ENCODE results near the gene GALNT14. TPM values are rescaled to one million over a fixed set of nuclear protein-coding genes. Genes with fewer than 3 reads are reported as not detected.

The GALNT14 gene
- total RNA-seq, 2 donors from 2014 or later, result 0.15 to 1.0 TPM

DNA sequence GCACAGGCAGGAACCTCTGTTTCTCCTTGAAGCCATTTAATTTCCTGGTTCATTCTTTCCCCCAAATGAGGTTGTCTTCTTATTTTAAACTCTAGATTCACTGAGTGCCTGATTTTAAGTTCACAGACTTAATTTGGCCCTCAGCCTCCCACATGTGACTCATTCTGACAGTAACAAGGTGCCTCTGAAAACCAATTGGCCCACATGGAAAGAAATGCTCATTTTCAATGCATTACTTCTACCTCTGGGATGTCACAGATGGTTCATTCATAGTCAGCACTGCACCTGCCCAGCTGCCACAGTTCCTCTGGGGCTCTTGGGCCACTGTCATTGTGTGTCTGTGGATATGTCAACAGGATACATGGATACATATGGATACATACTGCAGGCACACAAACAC, 190.6 kb downstream of the GALNT14 start:
- H3K36me3 ChIP-seq, result no peaks in the 10 kb centered on the region
- H3K9me3 ChIP-seq, result no peaks in the 10 kb centered on the region
- TF ChIP-seq, protein P1, sequence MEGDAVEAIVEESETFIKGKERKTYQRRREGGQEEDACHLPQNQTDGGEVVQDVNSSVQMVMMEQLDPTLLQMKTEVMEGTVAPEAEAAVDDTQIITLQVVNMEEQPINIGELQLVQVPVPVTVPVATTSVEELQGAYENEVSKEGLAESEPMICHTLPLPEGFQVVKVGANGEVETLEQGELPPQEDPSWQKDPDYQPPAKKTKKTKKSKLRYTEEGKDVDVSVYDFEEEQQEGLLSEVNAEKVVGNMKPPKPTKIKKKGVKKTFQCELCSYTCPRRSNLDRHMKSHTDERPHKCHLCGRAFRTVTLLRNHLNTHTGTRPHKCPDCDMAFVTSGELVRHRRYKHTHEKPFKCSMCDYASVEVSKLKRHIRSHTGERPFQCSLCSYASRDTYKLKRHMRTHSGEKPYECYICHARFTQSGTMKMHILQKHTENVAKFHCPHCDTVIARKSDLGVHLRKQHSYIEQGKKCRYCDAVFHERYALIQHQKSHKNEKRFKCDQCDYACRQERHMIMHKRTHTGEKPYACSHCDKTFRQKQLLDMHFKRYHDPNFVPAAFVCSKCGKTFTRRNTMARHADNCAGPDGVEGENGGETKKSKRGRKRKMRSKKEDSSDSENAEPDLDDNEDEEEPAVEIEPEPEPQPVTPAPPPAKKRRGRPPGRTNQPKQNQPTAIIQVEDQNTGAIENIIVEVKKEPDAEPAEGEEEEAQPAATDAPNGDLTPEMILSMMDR (IDR thresholded peaks at IDR 0.05), result no peak
- no peak overlapping the region for H3K27ac ChIP-seq
- no peak for DNase-seq (ENCODE audit: low spot score)
- H3K27me3 ChIP-seq, result no peaks in the 10 kb centered on the region
- H3K4me3 ChIP-seq, result no peak overlapping the region
- peaks cover 0 to 11% of the 10 kb centered on the region in 2 donors for H3K4me1 ChIP-seq

DNA sequence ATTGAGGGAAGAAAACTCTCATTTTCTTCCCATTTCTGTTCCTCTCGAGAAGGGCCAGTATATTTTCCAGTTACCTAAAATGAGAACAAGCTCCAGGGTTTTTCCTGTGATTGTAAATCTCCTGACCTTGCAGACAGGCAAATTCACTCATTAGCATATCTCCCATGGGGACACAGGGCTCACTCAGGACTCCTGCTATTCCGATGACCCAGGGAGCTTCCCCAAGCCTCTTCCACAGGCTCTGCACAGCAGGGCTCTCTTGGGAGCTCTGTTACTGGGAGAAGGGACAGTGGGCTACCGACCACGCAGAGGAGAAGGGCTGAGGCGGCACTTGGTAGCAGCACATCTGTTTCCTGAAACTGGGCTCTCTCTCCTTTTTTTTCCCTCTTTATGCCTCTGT, 195.8 kb downstream of the GALNT14 start:
- no peaks in the 10 kb centered on the region for H3K9me3 ChIP-seq
- H3K4me1 ChIP-seq, result no peaks in the 10 kb centered on the region

DNA sequence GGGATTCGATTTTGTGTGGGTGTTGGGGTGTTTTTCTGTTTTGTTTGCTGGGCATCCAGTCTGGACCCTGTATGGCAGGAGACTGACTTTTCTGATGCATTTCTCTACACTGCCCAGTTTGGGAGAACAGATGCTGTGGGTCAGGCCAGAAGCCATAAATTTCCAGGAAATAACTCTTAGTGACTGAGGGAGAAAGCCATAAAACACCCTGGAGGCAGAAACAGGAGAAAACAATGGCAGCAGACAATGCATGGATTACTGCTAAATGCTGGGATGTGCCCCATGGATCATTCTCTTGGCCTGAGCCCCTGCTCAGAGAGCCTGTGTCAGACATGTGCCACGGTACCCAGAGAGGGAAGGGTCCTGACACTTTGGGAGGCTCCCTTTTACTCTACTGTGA, 197.4 kb downstream of the GALNT14 start:
- TF ChIP-seq, protein P1 (IDR thresholded peaks at IDR 0.05), result no peak
- Histone ChIP-seq H3K4me1 (no peaks in the 10 kb centered on the region), H3K36me3 (no peaks in the 10 kb centered on the region), H3K27ac (no peak overlapping the region), H3K27me3 (no peaks in the 10 kb centered on the region), H3K4me3 (no peak overlapping the region), H3K9me3 (no peaks in the 10 kb centered on the region)
- DNase-seq (ENCODE audit: low spot score), result no peak

More for the DNA sequence above, 195.8 kb downstream of the GALNT14 start:
- TF ChIP-seq, protein P1 (IDR thresholded peaks at IDR 0.05), result no peak
- Histone ChIP-seq H3K4me3 (no peak overlapping the region), H3K27ac (no peak overlapping the region), H3K36me3 (no peaks in the 10 kb centered on the region), H3K27me3 (no peaks in the 10 kb centered on the region)
- no peak for DNase-seq (ENCODE audit: low spot score)

DNA sequence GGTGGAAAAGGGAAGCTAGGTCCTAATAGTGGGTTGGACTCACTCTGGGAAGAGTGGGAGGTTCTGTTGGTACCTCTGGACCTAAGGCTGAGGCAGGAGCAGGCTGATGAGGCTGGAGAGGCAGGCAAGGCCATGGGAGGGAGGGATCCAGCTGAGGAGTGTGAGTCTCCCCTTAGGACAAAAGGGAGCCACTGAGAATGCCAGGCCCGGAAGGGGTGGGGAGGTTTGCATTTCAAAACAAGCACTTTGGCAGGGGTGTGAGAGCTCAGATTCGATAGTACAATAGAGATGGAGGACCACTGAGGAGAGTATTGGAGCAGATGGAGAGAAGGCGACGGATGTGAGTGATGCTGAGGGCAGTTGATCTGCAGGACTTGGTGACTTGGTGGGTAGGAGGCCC, 198.9 kb downstream of the GALNT14 start:
- Histone ChIP-seq H3K9me3 (no peaks in the 10 kb centered on the region), H3K36me3 (no peaks in the 10 kb centered on the region), H3K4me3 (no peak overlapping the region), H3K4me1 (no peaks in the 10 kb centered on the region), H3K27me3 (no peaks in the 10 kb centered on the region), H3K27ac (no peak overlapping the region)
- DNase-seq (ENCODE audit: low spot score), result no peak
- TF ChIP-seq, protein P1 (IDR thresholded peaks at IDR 0.05), result no peak

DNA sequence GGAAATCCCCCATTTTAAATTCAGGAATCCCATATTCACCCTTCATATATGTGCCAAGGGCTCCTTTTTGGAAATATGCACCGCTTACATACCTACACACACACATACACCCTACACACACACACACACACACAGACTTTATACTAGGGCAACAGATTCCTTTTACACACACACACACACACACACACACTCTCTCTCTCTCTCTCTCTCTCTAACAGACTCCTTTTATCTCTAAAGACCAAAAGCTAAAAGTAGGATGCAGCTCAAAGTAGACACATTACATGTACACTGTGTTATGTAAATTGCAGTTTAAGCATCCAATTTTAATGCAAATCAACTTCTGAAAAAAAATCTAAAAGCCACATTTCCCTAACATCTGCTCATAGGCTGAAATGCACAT, 200.0 kb downstream of the GALNT14 start:
- Histone ChIP-seq H3K27me3 (no peaks in the 10 kb centered on the region), H3K27ac (no peak overlapping the region), H3K36me3 (no peaks in the 10 kb centered on the region), H3K4me3 (no peak overlapping the region), H3K9me3 (no peaks in the 10 kb centered on the region), H3K4me1 (no peaks in the 10 kb centered on the region)
- no peak for DNase-seq (ENCODE audit: low spot score)
- TF ChIP-seq, protein P1 (IDR thresholded peaks at IDR 0.05), result no peak

DNA sequence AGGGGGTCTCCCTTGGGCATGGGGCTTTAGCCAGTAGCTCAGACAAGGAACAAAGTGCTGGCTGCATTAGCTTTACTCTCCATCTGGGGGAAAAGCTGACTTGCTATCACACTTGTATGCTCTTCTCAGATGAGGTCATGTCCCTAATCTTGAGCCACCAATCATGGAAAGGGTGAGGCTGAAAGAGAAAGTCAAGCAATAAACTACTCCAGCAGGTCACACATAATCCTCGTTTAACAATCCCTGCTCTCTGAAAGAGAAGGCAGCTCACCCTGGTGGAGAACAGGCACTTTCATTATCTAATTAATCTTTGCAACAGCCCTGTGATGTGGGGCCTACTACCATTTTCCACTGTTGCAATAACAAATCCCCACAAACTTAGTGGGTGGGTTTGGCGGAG, 201.3 kb downstream of the GALNT14 start:
- no peak overlapping the region for H3K27ac ChIP-seq
- no peaks in the 10 kb centered on the region for H3K9me3 ChIP-seq
- no peaks in the 10 kb centered on the region for H3K27me3 ChIP-seq
- TF ChIP-seq, protein P1 (IDR thresholded peaks at IDR 0.05), result no peak
- no peak for DNase-seq (ENCODE audit: low spot score)
- H3K4me3 ChIP-seq, result no peak overlapping the region
- no peaks in the 10 kb centered on the region for H3K4me1 ChIP-seq
- no peaks in the 10 kb centered on the region for H3K36me3 ChIP-seq

Measured in right atrium auricular region (tissue), 2 donors.